Activated CD4-positive, alpha-beta T cell treated with anti-CD3 and anti-CD28 coated beads for 24 hours (primary cell): ENCODE data around the gene IRX2.

Experiments used
- DNase-seq, 2 donors: peaks; one replicate each; pipeline ENCODE4 v3.0.0-alpha.2; 2020; ENCODE audit warnings: low read depth in 2 of 2

The IRX2 gene

GRCh38 chr5:2751592-2752021 lies at the start of gene IRX2:
IRX2 (minus strand) TSS chr5:2751677; CDS start chr5:2751413, 264 bp downstream.
- DNase-seq, result no peak

DNA sequence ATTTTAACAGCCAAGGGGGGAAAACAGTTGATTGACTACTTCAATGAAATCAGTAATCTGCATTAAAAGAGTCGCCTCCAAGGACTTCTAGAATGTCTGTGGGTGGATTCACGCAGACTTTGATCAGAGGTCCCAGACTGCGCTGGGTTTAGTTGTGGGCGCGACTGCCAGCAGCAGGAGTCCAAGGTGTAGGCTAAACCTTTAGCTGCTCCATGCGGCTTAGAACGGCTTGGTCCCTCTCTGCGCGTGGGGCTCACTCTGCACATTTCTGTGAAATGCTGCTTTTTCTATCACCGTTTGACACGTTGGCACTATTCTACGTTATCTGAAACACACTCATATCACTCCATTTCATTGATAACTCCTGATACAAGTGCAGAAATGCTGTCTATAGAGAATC lies 48.6 kb upstream of the IRX2 start:
- no peak for DNase-seq

- DNase-seq, result no peak
Observed at GRCh38 chr5:2797981-2798380, 46.5 kb upstream of the IRX2 start.

DNA sequence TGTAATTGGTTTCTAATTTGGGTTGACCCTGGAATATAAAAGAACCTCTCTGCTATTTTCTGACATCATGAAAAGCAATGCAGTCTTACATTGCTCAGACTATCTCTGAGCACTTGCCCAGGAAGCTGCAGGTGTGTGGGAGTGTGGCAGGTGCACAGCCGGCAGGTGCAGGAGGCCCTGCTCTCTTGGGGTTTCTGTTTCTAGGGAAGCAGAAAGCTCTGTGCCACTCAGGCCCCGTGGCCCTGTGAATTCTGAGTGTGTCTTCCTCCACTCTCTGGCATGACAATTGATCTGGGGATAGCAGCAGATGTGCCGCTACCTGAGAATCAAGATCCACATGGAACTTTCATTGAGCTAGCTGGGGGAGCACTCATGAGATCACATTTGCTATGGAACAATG lies 45.7 kb upstream of the IRX2 start:
- no peak for DNase-seq

DNA sequence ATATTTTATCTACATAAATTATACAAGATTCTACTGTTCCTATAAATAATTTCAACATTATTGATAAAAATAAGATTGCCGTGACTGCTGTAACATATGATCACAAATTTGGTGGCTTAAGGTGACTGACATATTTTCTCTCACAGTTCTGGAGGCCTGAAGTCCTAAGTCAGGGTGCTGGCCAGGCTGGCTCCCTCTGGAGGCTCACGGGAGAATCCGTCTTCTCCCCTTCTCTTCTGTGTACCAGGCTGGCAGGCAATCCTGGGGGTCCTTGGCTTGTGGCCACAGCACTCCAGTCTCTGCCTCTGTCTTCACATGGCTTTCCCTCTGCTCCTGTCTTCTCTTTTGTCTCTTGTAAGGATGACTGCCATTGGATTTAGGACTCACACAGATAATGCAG lies 31.7 kb upstream of the IRX2 start:
- DNase-seq, result no peak

GRCh38 chr5:2782658-2783057 lies 31.2 kb upstream of the IRX2 start:
- DNase-seq, result no peak

- DNase-seq, result no peak
Observed at GRCh38 chr5:2780421-2781171, 29.1 kb upstream of the IRX2 start.

DNA sequence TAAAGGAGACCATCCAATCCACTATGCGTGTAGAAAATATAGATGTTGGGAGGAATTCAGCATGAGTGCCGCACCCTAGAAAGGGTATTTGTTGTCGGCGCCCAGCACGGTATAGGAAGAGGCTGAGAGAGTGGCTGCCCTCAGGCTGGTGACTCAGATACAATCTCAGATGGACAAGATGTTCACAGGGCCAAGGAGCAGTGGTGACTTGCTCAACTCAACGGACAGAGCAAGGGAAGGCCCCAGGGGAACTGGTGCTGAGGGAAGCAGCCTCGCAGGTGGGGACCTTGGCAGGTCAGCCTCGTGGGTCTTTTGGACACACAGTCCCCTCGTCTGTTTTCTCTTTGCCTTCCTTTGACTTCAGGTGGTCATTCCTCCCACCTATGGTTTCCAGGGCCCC lies 28.0 kb upstream of the IRX2 start:
- no peak for DNase-seq

DNA sequence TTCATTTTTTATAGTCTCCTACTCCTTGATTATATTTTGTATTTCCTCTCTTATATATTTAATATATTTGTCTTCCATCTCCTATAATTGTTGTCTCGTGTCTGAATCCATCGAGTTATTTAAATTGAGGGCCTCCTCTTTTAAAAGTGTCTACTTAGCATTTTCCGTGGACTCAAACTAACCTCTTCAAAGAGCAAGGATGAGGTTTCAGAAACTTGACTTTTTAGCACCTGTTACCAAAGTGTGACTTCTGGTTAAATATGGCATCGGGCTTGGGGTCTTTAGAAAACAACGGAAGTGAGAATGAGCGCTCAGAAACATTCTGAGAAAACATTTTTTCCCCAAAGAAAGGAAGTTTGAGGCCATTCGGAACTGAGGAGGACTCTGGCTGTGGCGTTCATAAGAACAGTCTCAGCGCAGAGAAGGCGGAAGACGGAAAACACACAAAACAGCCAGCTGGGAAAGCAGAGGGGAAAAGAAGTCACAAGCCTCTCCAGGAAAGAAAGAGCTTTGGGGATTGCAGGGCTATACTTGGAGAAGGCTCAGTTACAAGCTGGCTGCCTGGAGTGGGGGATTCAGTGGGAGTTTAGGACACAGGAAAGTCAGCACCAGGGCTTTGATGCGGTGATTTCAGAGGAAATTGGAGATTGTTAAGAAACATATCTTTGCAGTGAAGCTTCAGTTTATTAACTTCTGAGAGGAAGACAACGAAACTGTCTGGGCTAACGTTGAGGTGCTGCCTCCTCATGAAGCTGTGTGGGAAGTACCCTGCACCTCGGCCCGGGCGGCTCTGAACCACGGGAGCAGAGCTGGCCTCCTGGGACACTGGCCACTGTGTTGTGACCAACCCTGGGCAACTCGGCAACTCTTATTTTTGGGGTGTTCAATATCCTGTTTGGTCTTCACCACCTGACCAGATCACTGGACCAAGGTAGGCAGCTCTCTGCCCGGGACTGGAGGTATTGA lies 25.1 kb upstream of the IRX2 start:
- DNase-seq, result no peak

DNA sequence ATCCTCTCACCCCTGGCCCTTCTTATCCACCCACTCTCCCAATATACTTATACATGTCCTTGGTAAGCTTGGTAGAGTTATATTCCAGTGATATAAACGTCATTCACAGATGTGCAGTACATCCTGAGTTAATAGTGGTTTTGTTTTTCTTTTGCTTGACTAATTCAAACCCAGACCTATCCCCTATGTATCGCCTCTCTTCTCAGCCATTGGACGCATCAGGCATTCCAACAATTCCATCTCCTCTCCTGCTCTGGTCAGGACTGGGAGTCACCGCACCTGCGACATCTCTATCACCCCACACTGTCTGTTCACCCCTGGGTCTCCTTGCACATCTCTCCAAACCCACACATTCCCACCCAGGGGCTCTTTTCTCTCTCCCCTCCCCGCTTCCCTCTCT lies 21.9 kb upstream of the IRX2 start:
- no peak for DNase-seq

DNA sequence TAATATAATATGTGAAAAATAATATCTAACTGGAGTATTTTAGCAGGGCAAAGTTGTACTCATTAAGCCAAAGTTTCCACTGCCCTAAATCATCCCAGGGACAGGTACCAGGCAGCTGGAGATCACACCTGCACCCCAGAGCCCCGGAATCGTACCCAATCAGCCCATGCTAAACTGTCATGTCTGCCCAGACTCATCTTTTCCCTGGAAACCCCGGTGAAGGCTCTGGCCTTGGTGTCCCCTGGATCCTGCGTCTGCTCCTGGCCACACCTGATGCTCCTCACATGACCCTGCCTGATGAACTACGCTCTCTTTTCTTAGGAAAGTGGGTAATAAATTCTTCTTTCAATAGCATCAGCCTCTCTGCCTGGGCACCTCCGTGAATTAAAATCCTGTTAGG lies 15.6 kb upstream of the IRX2 start:
- DNase-seq, result no peak

GRCh38 chr5:2764581-2764980 lies 13.1 kb upstream of the IRX2 start:
- DNase-seq, result no peak

DNA sequence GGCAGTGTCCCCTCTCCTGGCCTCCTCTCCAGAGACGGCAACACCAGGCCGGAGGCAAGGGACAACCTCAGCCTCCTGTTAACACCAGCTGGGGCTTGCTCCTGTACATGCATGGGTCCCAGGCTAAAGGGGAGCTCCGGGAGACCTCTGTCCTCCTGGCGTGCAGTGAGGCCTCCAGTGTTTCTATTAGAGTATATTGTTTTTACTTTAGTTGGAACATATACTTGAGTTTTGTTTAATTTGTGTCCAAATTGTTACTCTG lies 12.0 kb upstream of the IRX2 start:
- DNase-seq, result no peak

- no peak for DNase-seq
Observed at GRCh38 chr5:2762744-2763532, 11.5 kb upstream of the IRX2 start.

- DNase-seq, result no peak
Observed at GRCh38 chr5:2761921-2762488, 10.5 kb upstream of the IRX2 start.

- DNase-seq, result no peak
Observed at GRCh38 chr5:2759696-2760461, 8.4 kb upstream of the IRX2 start.

GRCh38 chr5:2759091-2759490 lies 7.6 kb upstream of the IRX2 start:
- no peak for DNase-seq

- DNase-seq, result no peak
Observed at GRCh38 chr5:2758632-2759031, 7.2 kb upstream of the IRX2 start.

DNA sequence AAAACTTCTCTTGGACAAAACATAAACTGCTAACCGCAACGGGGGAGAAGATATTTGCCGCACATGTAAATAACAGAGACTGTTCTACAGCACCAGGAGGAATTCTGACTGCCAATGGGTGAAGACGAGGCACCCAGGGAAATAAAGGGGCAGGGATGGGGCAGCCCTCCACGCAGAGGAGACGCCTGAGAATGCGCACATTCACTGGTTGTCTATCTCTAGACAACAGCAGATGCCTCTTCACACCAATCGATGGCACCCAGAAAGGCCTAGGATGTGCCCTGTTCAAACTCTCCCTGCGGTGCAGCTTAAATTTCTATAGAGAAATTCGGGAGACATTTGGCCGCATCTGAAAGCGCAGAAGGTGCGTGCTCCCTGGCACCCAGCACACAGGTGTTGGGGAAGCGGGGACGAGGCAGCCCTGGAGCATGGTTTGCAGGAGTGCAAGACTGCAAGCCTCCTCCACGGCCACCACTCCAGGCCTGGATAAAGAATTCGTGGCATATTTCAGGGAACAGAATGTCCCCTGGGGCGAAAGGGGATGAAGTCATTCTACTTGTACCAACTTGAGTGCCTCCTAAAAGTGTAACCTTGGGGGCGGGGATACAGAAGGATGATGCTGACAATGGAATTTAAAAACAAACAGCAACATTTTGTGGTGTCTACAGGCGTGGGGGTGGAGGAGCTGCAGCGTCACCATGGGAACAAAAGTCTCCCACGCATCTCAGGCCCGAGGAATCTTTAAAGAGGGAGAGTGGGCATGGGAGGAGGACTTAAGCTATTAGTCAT lies 6.3 kb upstream of the IRX2 start:
- no peak for DNase-seq
